Astrocyte of the cerebellum (primary cell): ENCODE data around the gene NHSL2.

ENCODE experiments used
- DNase-seq: peaks from one replicate; pipeline ENCODE4 v3.0.0-alpha.2; 2011; ENCODE audit warnings: low read depth
- H3K4me3 ChIP-seq: 2 replicates; pipeline ENCODE4 v1.5.1; 2011; ENCODE audit warnings: mild to moderate bottlenecking, low read depth, low read length, moderate library complexity
- CTCF ChIP-seq: IDR thresholded peaks from 2 replicates; pipeline ENCODE4 v1.5.1; 2012; ENCODE audit warnings: low read length, low read depth, moderate library complexity, mild to moderate bottlenecking; ENCODE audit errors: missing control alignments
- in situ Hi-C: cut with HindIII; loops from 2 replicates; pipeline ENCODE4 v1.10.0; 2017; ENCODE audit warnings: low sequenced_read_pairs

Gene NHSL2

GRCh38 chrX:72025236-72025770, 114.7 kb downstream of the NHSL2 start:
- H3K4me3 ChIP-seq: no peak overlapping the region
- in situ Hi-C loops: no loop called here
- TF ChIP-seq CTCF: no peak
- DNase-seq: no peak

- in situ Hi-C loops: no loop called here
- no peak for DNase-seq
- TF ChIP-seq CTCF: no peak
- H3K4me3 ChIP-seq: no peak overlapping the region
Measured at GRCh38 chrX:72026341-72027023, 115.8 kb downstream of the NHSL2 start.

GRCh38 chrX:72027024-72027913, 116.6 kb downstream of the NHSL2 start:
- in situ Hi-C loops: no loop called here
- no peak for TF ChIP-seq CTCF
- no peak overlapping the region for H3K4me3 ChIP-seq
- no peak for DNase-seq

GRCh38 chrX:72027914-72028307, 117.3 kb downstream of the NHSL2 start:
- no peak for DNase-seq
- no peak for TF ChIP-seq CTCF
- in situ Hi-C loops: no loop called here
- H3K4me3 ChIP-seq: no peak overlapping the region

- H3K4me3 ChIP-seq: no peak overlapping the region
- in situ Hi-C loops: no loop called here
- DNase-seq: no peak
- no peak for TF ChIP-seq CTCF
Measured at GRCh38 chrX:72028701-72029470, 118.2 kb downstream of the NHSL2 start.
